Prostate gland (tissue), 2 donors: Measurements from ENCODE around the gene SLC44A5.

Experiments
- POLR2A ChIP-seq: fragments of 450-650 bp; IDR thresholded peaks from one replicate; pipeline ENCODE4 v1.6.1; 2016; ENCODE audit warnings: antibody characterized with exemption, mild to moderate bottlenecking
- POLR2AphosphoS5 ChIP-seq: sonication (generic); formaldehyde crosslinking; IDR thresholded peaks from one replicate; pipeline ENCODE4 v1.6.1; 2017; ENCODE audit warnings: antibody characterized with exemption
- TF ChIP-seq, protein P1 (sequence below), 4 experiments: fragments of 200-600 bp in 2 of 4; fragments of 450-650 bp in 2 of 4; sonication (generic) in 2 of 4; IDR thresholded peaks; 1 replicate in 3 of 4; 2 replicates in 1 of 4; pipeline ENCODE4 v1.5.1; 2016 to 2019; ENCODE audit warnings: antibody characterized with exemption in 4 of 4, mild to moderate bottlenecking in 2 of 4, moderate library complexity in 2 of 4

DNA sequence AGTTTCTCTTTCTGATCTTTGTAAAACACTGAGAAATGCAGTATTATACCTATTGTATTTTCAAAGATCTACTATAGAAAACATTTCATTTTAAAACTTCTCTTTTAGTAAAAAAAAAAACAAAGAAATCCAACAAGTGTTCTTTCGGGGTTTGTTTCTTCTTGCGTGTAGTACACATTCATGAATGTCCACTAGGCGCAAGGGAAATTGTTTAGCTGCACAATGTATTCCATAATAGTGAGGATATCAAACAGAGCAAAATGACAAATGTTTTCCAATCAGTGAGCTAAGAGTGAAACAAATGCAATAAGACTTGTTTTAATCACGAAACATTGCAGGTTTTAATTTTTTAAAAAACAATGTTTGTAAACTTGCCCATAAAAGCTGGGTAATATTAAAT is 408.2 kb downstream of the SLC44A5 start:
- TF ChIP-seq, protein P1, sequence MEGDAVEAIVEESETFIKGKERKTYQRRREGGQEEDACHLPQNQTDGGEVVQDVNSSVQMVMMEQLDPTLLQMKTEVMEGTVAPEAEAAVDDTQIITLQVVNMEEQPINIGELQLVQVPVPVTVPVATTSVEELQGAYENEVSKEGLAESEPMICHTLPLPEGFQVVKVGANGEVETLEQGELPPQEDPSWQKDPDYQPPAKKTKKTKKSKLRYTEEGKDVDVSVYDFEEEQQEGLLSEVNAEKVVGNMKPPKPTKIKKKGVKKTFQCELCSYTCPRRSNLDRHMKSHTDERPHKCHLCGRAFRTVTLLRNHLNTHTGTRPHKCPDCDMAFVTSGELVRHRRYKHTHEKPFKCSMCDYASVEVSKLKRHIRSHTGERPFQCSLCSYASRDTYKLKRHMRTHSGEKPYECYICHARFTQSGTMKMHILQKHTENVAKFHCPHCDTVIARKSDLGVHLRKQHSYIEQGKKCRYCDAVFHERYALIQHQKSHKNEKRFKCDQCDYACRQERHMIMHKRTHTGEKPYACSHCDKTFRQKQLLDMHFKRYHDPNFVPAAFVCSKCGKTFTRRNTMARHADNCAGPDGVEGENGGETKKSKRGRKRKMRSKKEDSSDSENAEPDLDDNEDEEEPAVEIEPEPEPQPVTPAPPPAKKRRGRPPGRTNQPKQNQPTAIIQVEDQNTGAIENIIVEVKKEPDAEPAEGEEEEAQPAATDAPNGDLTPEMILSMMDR (IDR thresholded peaks at IDR 0.05), result no peak
- TF ChIP-seq POLR2A (no peak), POLR2AphosphoS5 (no peak)
